Endothelial cell of hepatic sinusoid (primary cell): ENCODE results near the gene DIP2C.
"Not testable (repeated sequence)": the region's sequence is repeated elsewhere in the genome, so short reads cannot be mapped to it uniquely, and the experiment has no call there.

Experiments
- in situ Hi-C: cut with HindIII; loops from 2 replicates; pipeline ENCODE4 v1.10.0; 2017; ENCODE audit warnings: low sequenced_read_pairs

The DIP2C gene

DNA sequence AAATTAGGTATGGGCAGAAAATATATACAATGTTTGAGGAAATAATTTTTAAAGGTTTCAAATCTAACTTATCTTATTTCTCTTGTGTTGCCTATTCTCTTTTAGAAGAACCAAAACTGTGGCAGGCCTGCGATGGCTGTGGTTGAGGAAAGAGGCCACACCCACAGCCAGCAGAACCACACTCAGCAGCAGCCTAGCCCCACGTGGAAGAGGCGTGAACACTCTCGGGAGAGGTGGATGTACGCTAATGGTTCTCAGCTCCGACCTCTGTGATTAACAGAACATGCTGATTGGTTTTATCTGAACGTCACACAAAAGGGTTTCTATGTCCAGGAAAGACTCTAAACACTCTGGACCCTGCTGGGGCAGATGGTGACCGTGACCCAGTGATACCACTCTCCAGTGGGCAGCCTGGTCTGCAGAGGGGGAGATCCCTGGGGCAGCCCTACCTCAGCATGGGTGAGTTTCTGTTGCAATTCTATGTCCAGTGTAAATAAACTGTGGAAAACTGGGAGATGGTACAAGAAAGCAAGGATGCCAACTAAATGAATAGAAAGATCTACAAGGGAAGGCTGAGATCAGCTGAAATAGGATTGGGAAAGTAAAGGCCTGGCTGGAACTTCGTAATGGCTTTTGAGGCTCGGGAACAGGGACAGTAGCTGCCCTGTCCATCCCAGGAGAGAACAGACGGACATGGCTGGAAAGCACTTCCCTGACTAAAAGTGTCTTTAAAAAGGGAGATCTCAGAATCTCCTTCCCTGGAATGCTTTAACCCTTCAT is 26.6 kb downstream of the DIP2C start:
- in situ Hi-C loops = no loop called here

DNA sequence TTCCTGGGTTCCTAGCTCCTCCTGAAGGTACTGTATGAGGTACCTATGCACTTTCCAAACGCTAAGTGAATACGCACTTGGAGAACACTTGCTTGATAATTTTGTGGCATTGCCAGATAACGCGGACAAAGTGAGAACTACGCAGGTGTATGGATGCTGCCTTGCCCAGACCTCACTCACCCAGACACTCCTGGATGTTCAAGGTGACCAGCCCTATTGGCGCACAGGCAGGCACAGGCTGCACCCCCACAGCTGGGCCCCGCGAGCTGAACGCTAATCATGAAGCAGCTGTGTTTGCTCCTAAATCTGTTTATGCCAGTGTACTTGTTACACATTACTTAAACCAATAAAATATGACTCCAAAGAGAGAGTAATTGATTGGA is 27.3 kb downstream of the DIP2C start:
- in situ Hi-C loops = no loop called here

DNA sequence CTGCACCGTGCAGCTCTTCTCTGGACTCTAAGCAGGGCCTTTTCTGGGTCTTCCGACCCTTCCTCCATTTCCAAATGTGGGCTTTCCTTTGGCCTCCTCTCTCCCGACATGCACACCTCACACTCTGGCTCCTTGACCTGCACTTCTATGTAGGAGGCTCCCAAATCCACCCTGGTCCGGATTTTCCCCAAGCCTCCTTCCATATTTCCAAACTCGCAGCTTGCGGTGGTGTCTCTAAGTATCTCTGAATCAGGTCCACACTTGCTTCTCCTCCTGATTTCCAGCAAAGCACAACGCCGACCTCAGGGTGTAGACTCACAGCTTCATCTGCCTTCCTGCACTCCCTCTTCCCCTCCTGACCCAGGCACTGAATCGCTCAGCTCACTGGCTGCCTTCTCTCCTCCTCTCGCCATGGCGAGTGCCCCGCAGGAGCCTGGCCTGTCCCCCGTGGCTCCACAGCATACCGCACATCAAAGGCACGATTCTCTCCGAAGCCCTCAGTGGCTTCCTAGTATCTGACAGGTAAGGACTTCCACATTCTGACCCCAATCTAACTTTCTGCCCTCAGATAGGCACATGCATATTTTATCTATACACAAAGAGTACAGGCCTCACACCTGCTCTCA is 27.8 kb downstream of the DIP2C start:
- in situ Hi-C loops = no loop called here

DNA sequence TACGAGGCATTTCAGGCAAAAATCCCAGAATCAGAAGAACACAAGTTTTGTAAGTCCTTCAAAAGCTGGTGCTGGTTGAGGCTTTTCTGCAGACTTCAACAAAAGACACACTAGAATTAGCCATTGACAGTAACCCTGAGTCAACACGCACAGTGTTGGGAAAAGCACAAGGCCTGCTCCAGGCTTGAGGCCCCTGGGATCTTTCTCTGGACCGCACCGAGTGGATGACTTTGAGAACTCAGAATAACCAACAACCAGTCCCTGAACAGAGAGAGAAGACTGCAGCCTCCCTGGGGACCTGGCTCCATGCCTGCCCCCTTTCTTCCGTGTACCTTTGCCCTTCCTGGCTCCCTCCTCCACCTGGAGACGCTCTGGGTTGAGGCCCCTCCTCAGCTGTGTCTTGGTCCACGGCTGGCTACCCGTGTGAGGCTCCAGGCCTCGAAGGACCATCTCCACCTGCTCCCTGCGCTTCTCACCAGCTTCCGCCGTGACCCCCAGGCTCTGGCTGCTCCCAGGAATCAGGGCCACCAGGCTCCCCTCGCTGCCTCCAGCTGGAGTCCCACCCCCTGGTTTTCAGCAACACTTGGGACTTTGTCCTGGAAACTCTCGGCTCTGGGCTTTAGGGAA is 28.4 kb downstream of the DIP2C start:
- in situ Hi-C loops = no loop called here

DNA sequence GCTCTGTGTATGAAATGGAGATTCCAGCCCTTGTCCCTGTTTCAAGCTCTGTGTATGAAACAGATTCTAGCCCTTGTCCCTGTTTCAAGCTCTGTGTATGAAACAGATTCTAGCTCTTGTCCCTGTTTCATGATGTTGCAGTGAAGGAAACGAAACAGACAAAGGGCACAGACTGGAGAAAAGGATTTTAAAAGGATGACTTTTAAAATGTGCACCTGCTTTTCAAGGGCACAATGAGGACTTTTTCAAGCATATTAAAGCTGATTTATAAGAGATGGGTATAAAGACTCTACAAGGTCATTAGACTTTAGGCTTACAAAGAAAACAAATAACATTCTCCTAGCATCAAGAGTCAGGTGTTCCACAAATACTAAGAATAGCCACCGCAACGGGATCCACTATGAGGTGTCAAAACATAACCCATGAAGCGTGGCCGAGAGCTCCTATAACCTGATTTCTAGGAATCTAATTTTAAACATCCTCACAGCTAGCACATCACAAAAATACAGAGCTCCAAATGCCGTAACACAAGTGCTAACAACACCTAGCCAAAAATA is 29.0 kb downstream of the DIP2C start:
- in situ Hi-C loops = no loop called here

DNA sequence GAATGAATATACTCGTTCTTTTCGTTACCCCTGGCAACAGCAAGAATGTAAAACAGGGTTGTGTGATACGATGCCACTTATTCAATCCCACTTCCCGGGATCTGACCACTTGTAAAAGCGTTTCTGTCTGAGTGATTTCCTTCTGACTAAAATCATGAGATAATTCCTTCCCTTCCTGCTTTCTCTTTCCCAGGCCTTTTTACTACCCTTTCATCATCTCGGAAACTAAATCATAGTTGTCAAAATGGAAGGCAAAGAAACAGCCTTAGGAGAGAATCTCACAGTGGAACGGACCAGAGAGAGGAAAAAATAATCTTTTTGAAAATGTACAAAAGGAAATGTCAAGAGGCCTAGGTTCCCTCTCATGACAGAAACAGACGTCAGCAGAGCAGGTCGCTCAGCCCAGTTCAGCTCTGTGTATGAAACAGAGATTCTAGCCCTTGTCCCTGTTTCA is 29.8 kb downstream of the DIP2C start:
- in situ Hi-C loops = no loop called here

DNA sequence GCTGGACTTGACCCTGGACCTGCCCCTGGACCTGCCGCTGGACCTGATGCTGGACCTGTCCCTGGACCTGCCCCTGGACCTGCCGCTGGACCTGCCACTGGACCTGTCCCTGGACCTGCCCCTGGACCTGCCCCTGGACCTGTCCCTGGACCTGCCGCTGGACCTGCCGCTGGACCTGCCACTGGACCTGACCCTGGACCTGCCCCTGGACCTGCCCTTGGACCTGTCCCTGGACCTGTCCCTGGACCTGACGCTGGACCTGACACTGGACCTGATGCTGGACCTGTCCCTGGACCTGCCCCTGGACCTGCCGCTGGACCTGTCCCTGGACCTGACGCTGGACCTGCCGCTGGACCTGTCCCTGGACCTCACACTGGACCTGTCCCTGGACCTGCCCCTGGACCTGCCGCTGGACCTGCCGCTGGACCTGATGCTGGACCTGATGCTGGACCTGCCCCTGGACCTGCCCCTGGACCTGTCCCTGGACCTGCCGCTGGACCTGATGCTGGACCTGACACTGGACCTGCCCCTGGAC is 31.6 kb downstream of the DIP2C start:
- in situ Hi-C loops = not testable (repeated sequence)

DNA sequence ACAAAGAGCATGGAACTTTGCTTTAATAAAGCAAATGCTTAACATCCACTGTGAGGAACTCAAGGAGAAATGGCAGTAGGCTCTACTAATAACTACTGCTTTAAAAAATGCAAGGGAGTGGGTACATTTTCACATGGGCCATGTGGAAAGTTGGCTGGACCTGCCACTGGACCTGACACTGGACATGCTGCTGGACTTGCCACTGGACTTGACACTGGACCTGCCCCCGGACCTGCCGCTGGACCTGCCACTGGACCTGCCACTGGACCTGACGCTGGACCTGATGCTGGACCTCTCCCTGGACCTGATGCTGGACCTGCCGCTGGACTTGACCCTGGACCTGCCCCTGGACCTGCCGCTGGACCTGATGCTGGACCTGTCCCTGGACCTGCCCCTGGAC is 32.6 kb downstream of the DIP2C start:
- in situ Hi-C loops = no loop called here

DNA sequence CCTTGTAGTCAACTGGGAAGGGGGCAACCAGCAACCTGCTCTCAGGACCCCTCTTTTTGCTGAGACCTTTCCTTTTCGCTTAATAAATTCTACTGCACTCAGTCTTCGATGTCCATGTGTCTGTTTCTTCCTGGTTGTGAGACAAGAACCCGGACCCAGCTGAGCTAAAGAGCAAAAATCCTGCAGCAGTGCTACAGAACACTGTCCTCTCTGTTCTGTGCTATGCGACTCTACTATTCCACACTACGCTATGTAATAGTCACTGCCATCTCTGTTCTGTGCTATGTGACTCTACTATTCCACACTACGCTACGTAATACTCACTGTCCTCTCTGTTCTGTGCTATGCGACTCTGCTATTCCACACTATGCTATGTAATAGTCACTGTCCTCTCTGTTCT is 34.3 kb downstream of the DIP2C start:
- in situ Hi-C loops = no loop called here

DNA sequence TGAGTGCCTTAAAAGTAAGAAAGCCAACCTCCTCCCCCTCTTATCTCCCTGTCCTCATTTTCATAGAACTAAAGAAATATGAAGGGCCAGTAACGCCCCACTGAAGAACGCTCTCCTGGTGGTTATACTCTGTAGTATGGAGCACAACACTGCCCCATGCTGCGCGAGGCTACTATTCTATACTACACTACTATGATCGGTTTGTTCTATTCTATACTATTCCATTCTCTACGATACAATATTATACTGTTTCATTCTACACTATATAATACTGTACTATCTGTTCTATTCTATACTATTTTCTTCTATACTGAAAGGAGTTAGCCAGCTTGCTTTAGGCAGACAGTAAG is 34.8 kb downstream of the DIP2C start:
- in situ Hi-C loops = loop anchor here (5.0 kb wide), 2 partner anchors 52 to 98 kb away; no protein-coding TSS in a partner anchor

DNA sequence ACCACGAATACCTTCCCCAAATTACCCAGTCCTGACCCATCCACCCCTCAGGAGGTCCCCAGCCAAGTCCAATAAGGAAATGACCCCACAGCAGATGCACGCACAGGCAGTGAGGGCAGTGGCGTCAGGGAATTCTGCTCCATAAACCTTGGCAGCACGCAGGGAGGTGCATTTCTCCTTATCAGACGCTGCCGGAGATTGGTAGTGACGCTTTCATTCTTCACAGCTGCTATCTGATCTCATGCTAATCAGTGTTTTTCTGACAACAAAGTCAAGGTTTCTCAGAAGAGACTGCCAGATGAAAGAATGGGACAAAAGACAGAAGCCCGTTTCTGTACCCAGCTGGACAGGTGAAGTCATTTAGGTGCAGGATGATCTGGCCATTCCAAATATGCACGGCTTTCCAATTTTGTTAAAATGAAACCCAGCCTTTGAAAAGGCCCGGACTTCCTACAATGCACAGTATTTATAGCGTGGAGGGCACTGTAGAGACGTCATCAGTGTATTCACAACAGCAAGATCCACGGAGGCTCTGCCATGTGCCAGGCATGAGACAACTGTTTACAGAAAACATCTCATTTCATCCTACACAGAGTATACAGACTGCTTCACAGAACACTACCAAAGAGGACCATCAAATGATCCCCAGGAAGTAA is 35.3 kb downstream of the DIP2C start:
- in situ Hi-C loops = loop anchor here (5.0 kb wide), 2 partner anchors 52 to 98 kb away; no protein-coding TSS in a partner anchor

DNA sequence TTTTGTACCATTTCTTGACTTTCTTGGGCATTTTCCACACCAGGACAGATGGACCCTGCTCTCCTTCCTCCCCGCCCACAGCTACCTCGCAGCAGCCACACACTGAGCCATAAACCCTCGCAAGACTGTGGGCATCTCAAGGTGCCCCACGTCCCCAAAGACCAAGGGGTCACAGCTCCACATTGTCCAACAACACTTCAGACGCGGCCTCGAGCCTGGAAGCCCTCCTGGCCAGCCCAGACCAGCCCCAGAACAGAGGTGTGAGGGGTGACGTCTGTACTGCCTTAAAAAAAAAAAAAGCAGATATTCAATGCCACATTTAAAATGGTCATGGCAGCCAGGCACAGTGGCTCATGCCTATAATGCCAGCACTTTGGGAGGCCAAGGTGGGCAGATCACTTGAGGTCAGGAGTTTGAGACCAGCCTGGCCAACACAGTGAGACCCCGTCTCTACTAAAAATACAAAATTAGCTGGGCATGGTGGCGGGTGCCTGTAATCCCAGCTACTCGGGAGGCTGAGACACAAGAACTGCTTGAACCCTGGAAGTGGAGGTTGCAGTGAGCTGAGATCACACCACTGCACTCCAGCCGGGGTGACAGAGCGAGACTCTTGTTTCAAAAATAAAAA is 36.5 kb downstream of the DIP2C start:
- in situ Hi-C loops = loop anchor here (5.0 kb wide), 2 partner anchors 51 to 99 kb away; no protein-coding TSS in a partner anchor

DNA sequence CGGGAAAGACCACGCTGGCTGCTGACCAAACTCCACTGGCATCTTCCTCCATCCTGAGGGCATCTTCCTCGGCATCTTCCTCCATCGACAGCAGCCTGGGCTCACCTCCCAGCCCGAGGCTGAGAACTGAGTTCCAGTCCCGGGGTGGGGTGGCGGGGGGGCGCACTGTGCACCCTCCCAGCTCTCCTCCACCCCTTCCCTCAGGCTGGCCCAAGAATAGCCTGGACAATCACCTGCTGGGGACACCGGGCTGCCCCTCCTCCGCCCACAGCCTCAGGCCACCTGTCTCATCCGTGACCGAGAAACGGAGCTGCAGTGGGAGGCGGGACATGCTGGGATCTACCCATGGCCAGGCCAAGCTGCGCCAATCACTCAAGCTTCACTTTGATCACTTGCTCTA is 37.2 kb downstream of the DIP2C start:
- in situ Hi-C loops = loop anchor here (5.0 kb wide), 2 partner anchors 50 to 100 kb away; no protein-coding TSS in a partner anchor

DNA sequence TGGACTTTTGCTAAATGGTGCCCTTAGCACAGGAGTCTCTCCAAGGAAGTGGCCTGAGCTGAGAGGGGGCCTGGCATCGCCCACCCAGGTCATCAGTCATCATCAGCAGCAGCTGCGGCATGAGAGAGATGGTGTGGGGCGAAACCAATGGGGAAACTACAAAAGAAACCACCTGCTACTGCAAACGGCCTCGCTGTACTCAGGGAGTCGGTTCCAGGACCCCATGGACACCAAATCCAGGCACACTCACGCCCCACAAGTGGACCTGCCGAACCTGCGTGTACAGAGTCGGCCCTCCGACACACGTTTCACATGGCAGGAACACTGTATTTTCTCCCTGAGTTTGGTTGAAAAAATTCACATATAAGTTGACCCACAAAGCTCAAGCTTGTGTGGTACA is 37.8 kb downstream of the DIP2C start:
- in situ Hi-C loops = loop anchor here (5.0 kb wide), 2 partner anchors 49 to 101 kb away; no protein-coding TSS in a partner anchor

DNA sequence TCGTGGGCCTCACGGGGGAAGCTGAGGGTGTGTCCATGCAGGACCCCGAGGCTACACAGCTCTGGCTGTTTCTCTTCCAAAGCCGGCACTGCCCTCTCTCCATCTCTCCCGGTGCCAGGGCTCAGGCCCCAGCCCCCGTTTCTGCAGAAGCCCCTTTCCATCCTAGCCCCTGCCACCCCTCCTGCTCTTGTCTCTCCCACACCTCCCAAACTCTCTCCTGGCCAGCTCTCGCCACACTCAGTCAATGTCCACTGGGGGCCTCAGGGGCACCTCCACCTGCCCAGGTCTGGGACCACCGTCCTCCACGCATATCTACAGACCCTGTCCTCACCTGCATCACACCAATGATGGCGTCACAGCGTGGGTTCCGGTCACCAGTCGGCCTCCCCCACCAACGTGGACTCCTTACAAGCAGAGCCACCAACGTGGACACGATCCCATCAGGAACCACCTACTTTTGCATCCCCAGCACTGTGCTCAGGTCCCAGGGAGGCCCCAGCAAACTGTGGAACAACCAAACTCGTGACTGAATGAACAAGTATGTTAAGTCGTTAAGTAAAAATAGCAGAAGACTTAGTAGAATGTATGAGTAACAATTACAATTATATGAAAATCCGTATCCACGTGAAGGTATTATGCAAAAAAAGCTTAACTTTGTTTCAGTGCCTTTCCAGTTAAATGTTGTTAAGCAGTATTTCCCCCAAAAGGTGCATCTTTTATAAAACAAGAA is 38.4 kb downstream of the DIP2C start:
- in situ Hi-C loops = loop anchor here (5.0 kb wide), 2 partner anchors 49 to 101 kb away; no protein-coding TSS in a partner anchor

DNA sequence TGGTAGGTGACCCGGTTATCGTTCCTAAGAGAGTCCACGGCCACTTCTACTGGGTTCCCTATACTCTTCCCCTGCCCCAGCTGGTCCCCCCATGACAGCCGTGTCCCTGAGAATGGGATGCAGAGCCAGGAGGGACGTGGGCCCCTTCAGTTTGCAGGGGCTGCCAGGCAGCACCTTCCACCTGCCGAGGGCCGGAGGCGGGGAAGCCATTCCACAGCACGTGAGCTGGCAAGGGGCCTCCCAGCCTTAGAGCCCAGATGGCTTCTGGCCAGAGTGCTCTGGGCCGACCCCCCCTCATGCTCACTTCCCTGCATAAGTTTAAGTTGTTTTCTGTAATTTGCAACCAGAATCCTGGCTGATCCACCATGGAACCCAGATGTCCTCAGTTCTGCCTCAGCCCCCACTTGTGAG is 39.0 kb downstream of the DIP2C start:
- in situ Hi-C loops = loop anchor here (5.0 kb wide), 2 partner anchors 48 to 102 kb away; no protein-coding TSS in a partner anchor

DNA sequence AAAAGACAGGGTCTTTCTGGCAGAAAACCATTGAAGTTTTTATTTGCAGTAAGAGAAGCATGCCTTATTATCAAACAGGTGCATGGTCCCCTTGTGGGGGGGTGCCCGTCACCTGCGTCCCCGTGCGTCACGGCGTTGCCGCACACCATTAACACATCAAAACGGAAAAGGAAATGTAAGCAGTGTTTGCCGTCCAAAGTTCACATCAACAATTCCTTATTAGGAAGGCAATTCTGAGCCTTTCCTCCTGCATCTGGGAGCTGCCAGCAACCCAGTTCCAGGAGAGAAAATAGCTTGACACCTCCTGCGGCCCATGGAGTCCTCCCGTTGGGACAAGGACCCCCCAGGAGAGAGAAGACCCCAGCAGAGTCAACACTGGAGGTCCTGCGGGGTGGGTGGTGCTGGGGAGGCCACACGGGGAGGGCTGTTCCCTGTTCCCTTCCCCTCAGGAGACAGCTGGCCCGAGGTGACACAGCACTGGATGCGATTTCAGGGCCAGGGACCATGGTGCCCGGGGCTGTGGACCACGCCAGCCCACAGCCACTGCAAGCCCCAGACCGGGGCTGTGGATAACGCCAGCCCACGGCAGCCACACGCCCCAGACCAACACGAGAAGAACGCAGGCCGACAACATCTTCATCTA is 39.5 kb downstream of the DIP2C start:
- in situ Hi-C loops = loop anchor here (5.0 kb wide), 2 partner anchors 48 to 102 kb away; no protein-coding TSS in a partner anchor

DNA sequence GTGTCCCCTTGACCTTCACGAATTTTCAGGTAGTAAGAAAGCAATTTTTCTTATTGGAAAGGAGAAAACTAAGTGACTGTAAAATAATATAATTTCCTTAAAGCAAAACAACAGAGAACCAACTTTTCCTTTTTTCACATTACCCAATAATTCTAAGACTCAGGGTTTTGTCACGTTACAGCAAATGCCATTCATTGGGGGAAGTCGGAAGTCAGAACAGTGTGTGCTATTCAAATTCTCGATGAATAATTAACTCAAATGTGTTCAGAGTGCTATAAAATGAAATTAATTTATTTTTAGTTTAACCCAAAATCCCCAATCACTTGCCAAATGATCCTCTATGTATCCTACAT is 40.0 kb downstream of the DIP2C start:
- in situ Hi-C loops = no loop called here

DNA sequence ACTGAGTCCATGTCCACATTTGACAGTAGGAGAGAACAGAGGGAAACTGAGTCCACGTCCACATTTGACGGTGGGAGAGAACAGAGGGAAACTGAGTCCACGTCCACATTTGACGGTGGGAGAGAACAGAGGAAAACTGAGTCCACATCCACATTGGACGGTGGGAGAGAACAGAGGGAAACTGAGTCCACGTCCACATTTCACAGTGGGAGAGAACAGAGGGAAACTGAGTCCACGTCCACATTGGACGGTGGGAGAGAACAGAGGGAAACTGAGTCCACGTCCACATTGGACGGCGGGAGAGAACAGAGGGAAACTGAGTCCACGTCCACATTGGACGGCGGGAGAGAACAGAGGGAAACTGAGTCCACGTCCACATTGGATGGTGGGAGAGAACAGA is 42.4 kb downstream of the DIP2C start:
- in situ Hi-C loops = not testable (repeated sequence)
